ENCODE results near the gene HTT. TPM values are rescaled to one million over a fixed set of nuclear protein-coding genes. Genes with fewer than 3 reads are reported as not detected.

HTT gene
- total RNA-seq, 1 donor from 2014 or later, result 48.0 TPM

GRCh38 chr4:3287972-3288570 lies 213.6 kb downstream of the HTT start:
- Mint-ChIP-seq H3K27me3 (peaks cover 6% of the 10 kb centered on the region), H3K9me3 (no peaks in the 10 kb centered on the region), H3K27ac (no peak overlapping the region), H3K4me3 (no peak overlapping the region), H3K4me1 (ENCODE audit: unreplicated experiment) (peaks cover 11% of the 10 kb centered on the region), H3K36me3 (no peaks in the 10 kb centered on the region)
- TF ChIP-seq CTCF (conservative IDR thresholded peaks at IDR 0.05), result no peak
- peak; percentile 67 for DNase-seq (ENCODE audit: extremely low spot score, unreplicated experiment)

GRCh38 chr4:3288571-3289094 lies 214.2 kb downstream of the HTT start:
- Mint-ChIP-seq H3K27me3 (peaks cover 6% of the 10 kb centered on the region), H3K4me1 (ENCODE audit: unreplicated experiment) (peaks cover 13% of the 10 kb centered on the region), H3K9me3 (no peaks in the 10 kb centered on the region), H3K27ac (no peak overlapping the region), H3K4me3 (no peak overlapping the region), H3K36me3 (peaks cover 2% of the 10 kb centered on the region)
- no peak for TF ChIP-seq CTCF (conservative IDR thresholded peaks at IDR 0.05)
- DNase-seq (ENCODE audit: extremely low spot score, unreplicated experiment), result peak; percentile 61

- peaks cover 25% of the 10 kb centered on the region for H3K4me1 Mint-ChIP-seq (ENCODE audit: unreplicated experiment)
- peak overlapping the region; percentile 39 for H3K4me3 Mint-ChIP-seq
- H3K9me3 Mint-ChIP-seq, result no peaks in the 10 kb centered on the region
- DNase-seq (ENCODE audit: extremely low spot score, unreplicated experiment), result peak; percentile 39
- TF ChIP-seq CTCF (conservative IDR thresholded peaks at IDR 0.05), result no peak
- H3K36me3 Mint-ChIP-seq, result peaks cover 9% of the 10 kb centered on the region
- H3K27me3 Mint-ChIP-seq, result peaks cover 6% of the 10 kb centered on the region
- peak overlapping the region; percentile 8 for H3K27ac Mint-ChIP-seq
Measured at GRCh38 chr4:3290476-3290875, 216.0 kb downstream of the HTT start.

- peaks cover 25% of the 10 kb centered on the region for H3K4me1 Mint-ChIP-seq (ENCODE audit: unreplicated experiment)
- peak overlapping the region; percentile 39 for H3K4me3 Mint-ChIP-seq
Measured at GRCh38 chr4:3290889-3291321, 216.4 kb downstream of the HTT start.

GRCh38 chr4:3291411-3291968 lies 217.0 kb downstream of the HTT start:
- H3K9me3 Mint-ChIP-seq, result no peaks in the 10 kb centered on the region
- H3K4me3 Mint-ChIP-seq, result peak overlapping the region; percentile 95
- no peak for TF ChIP-seq CTCF (conservative IDR thresholded peaks at IDR 0.05)
- H3K4me1 Mint-ChIP-seq (ENCODE audit: unreplicated experiment), result peaks cover 25% of the 10 kb centered on the region
- H3K36me3 Mint-ChIP-seq, result peaks cover 14% of the 10 kb centered on the region
- H3K27ac Mint-ChIP-seq, result peak overlapping the region; percentile 88
- peaks cover 6% of the 10 kb centered on the region for H3K27me3 Mint-ChIP-seq
- peak; percentile 67 for DNase-seq (ENCODE audit: extremely low spot score, unreplicated experiment)

More at GRCh38 chr4:3290889-3291321, 216.4 kb downstream of the HTT start:
- H3K27me3 Mint-ChIP-seq, result peaks cover 6% of the 10 kb centered on the region
- peaks cover 9% of the 10 kb centered on the region for H3K36me3 Mint-ChIP-seq
- DNase-seq (ENCODE audit: extremely low spot score, unreplicated experiment), result peak; percentile 61
- no peak overlapping the region for H3K27ac Mint-ChIP-seq
- H3K9me3 Mint-ChIP-seq, result no peaks in the 10 kb centered on the region
- no peak for TF ChIP-seq CTCF (conservative IDR thresholded peaks at IDR 0.05)

All from type B pancreatic cell (in vitro differentiated cells).